Cardiac muscle cell (in vitro differentiated cells and primary cell): Measurements from ENCODE around the gene EPB41L4B. TPM values are rescaled to one million over a fixed set of nuclear protein-coding genes. Genes with fewer than 3 reads are reported as not detected.

ENCODE experiments used
- DNase-seq, 2 donors: peaks; one replicate each; pipeline versions ENCODE4 v3.0.0 to v3.0.0-alpha.2; 2010 to 2017; ENCODE audit warnings: low read depth in 1 of 2, low spot score in 1 of 2
- H3K27ac ChIP-seq: fragments of 200-600 bp; sonication (generic); 2 replicates; pipeline ENCODE4 v1.5.1; 2016
- H3K27me3 ChIP-seq: fragments of 200-600 bp; sonication (generic); 2 replicates; pipeline ENCODE4 v1.6.0; 2016; ENCODE audit warnings: control low read depth
- H3K36me3 ChIP-seq: fragments of 200-600 bp; sonication (generic); 2 replicates; pipeline ENCODE4 v1.5.1; 2016; ENCODE audit warnings: control low read depth
- H3K4me1 ChIP-seq: fragments of 200-600 bp; sonication (generic); 2 replicates; pipeline ENCODE4 v1.8.1; 2017; ENCODE audit warnings: low read depth, mild to moderate bottlenecking, mixed run types
- H3K4me3 ChIP-seq: fragments of 200-600 bp; sonication (generic); 2 replicates; pipeline ENCODE4 v1.5.1; 2016; ENCODE audit warnings: mild to moderate bottlenecking
- H3K9me3 ChIP-seq: fragments of 200-600 bp; sonication (generic); 2 replicates; pipeline ENCODE4 v1.5.1; 2017; ENCODE audit warnings: low read depth, mild to moderate bottlenecking, control low read depth
- polyA plus RNA-seq: library from polyadenylated mRNA; unstranded; fragments of >200 nt; fragmentation: Nextera tagmentation; extraction: Ambion mirVana; gene quantifications from 2 replicates; pipeline ENCODE4 v1.2.1, GENCODE V29; 2016
- total RNA-seq: library from RNA; depleted of rRNA; stranded (reverse); fragments of >200 nt; gene quantifications from 2 replicates; pipeline ENCODE4 v1.2.3, GENCODE V29; 2016
- TF ChIP-seq, protein P1 (sequence below): IDR thresholded peaks from 2 replicates; pipeline ENCODE4 v1.5.1; 2012; ENCODE audit warnings: low read depth, mild to moderate bottlenecking, low read length

The EPB41L4B gene
- total and polyA plus RNA-seq, 2 experiments from 2014 or later: 2.0 to 2.1 TPM

DNA sequence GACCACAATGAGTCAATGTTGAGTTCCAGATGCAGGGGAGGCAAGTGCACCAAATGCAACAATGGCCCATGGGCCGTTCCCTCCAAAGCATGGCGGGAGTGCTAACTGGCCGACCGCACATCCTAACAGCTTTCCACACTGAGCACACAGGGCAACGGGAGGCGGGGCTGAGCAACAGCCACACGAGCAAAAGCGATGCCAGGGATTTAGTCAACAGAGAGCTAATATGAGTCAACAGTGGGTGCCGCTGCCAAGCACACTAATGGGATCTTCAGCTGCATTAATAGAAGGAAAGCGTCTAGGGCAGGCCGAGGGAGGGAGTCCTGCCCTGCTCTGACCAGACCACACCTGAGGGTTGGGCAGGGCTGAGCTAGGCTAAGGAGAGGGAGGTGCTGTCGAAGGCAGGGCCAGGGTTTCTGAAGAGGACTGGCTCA is 4.6 kb downstream of the EPB41L4B start:
- DNase-seq: peak in 1 of 2 donors; percentile 53
- Histone ChIP-seq H3K27me3 (peaks cover 35% of the 10 kb centered on the region), H3K9me3 (no peaks in the 10 kb centered on the region), H3K4me1 (peaks cover 4% of the 10 kb centered on the region), H3K4me3 (no peak overlapping the region), H3K36me3 (no peaks in the 10 kb centered on the region), H3K27ac (no peak overlapping the region)
- TF ChIP-seq, protein P1, sequence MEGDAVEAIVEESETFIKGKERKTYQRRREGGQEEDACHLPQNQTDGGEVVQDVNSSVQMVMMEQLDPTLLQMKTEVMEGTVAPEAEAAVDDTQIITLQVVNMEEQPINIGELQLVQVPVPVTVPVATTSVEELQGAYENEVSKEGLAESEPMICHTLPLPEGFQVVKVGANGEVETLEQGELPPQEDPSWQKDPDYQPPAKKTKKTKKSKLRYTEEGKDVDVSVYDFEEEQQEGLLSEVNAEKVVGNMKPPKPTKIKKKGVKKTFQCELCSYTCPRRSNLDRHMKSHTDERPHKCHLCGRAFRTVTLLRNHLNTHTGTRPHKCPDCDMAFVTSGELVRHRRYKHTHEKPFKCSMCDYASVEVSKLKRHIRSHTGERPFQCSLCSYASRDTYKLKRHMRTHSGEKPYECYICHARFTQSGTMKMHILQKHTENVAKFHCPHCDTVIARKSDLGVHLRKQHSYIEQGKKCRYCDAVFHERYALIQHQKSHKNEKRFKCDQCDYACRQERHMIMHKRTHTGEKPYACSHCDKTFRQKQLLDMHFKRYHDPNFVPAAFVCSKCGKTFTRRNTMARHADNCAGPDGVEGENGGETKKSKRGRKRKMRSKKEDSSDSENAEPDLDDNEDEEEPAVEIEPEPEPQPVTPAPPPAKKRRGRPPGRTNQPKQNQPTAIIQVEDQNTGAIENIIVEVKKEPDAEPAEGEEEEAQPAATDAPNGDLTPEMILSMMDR: no peak

DNA sequence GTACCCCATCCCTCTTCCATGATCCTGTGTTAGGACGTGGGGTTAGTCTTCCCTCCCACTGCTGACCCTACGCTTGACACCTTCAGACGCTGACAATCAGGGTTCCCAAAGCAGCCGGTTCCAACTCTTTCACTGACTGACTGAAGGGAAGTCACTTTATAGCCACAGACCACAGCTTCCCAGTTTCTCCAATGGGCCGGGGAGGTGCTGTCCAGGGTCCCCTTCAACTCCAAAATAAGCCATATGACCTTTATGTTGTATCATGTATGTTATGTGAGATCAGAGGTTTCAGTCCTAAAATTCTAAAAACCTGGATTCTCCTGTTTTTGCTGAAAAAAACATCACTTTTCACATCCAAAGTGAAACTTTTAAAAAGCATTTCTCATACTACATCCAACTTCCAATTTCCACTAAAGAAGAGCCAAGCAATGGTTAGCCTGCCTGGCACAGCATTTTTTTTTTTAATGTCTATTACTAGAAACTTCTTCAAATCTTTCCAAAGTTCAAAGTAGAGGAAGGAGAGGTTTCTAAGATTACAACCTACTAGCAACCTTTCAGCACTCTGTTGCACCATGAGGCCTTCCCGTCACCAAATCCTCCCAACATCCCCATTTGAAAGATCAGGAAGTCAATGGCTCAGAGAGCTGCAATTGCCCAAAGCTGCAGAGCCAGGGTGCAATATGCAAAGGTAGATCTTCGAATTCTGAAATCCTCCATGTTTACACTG is 5.2 kb downstream of the EPB41L4B start:
- Histone ChIP-seq H3K9me3 (no peaks in the 10 kb centered on the region), H3K4me3 (no peak overlapping the region), H3K4me1 (peaks cover 4% of the 10 kb centered on the region), H3K36me3 (no peaks in the 10 kb centered on the region), H3K27ac (no peak overlapping the region), H3K27me3 (peaks cover 35% of the 10 kb centered on the region)
- TF ChIP-seq, protein P1: no peak
- DNase-seq: no peak

DNA sequence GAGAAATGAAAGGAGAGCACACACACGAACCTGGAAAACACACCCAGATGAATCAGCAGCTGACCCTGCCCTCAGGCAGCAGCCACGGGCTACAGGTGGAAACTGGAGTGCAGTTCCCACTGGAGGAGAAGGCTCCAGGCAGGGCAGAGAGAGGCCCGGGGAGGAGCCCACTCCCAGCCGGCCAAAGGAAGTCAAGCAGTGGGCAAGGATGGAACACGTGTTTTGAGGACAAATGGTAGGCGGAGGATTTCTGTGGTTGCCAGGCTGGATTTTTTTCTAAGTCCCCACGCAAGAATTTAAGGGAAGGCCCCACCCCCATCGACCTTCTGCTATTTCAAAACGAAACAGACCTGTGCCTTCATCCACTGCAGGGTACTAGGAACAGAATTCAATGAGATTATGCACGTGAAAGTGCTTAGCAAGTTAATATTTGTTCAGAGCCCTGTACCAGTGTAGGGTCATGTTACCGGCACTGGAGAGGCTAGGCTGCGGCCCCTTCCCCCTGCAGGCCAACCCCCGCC is 6.8 kb downstream of the EPB41L4B start:
- Histone ChIP-seq H3K4me3 (no peak overlapping the region), H3K4me1 (no peaks in the 10 kb centered on the region), H3K27me3 (peaks cover 25% of the 10 kb centered on the region), H3K9me3 (no peaks in the 10 kb centered on the region), H3K36me3 (no peaks in the 10 kb centered on the region), H3K27ac (no peak overlapping the region)
- TF ChIP-seq, protein P1: no peak
- DNase-seq: no peak

DNA sequence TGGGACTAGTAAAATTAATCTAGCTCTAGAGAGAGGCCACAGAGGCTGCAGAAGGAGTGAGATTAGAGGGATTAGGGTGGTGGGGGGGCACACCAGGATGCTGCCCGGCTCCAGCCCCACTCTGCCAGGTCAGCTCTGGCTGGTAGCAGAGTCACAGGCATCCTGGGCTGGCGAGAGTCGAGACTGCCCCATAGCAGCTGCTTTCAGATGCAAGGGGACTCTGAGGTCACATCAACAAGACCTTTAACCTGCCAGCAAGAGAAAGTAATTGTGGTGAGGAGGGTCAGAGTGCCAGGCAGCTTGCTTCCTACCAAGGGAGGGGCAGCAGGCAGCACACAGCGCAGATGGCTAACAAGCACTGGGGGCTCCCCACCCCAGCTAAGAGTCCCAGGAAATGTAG is 7.5 kb downstream of the EPB41L4B start:
- no peaks in the 10 kb centered on the region for H3K36me3 ChIP-seq
- TF ChIP-seq, protein P1: no peak
- H3K27ac ChIP-seq: no peak overlapping the region
- H3K9me3 ChIP-seq: no peaks in the 10 kb centered on the region
- no peak overlapping the region for H3K4me3 ChIP-seq
- peaks cover 18% of the 10 kb centered on the region for H3K27me3 ChIP-seq
- DNase-seq: no peak
- H3K4me1 ChIP-seq: no peaks in the 10 kb centered on the region

DNA sequence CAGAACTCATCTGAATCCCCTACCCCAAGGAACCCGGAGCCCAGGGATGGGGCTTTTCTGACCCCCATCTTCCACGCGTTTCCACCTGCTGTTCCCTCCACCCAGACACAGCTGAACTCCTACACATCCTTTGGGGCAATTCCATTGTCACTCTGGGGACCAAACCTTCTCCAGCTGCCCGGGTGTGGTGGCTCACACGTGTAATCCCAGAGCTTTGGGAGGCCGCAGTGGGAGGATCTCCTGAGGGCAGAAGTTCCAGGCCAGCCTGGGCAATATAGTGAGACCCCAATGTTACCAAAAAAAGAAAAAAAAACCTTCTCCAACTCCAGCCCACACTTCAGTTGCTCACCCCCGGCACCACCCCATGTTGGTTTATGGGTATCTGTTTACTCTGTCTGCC is 8.1 kb downstream of the EPB41L4B start:
- Histone ChIP-seq H3K27me3 (peaks cover 12% of the 10 kb centered on the region), H3K9me3 (no peaks in the 10 kb centered on the region), H3K4me1 (no peaks in the 10 kb centered on the region), H3K36me3 (no peaks in the 10 kb centered on the region), H3K27ac (no peak overlapping the region), H3K4me3 (no peak overlapping the region)
- TF ChIP-seq, protein P1: no peak
- no peak for DNase-seq
